HK-2 (cell line): ENCODE results near the gene ELOVL6.
"Not testable (repeated sequence)": the region's sequence is repeated elsewhere in the genome, so short reads cannot be mapped to it uniquely, and the experiment has no call there.

Source experiments
- DNase-seq: peaks from one replicate; pipeline ENCODE4 v3.0.0-alpha.2; 2018; ENCODE audit not compliant: unreplicated experiment

The ELOVL6 gene

GRCh38 chr4:110124711-110125110 lies 73.7 kb downstream of the ELOVL6 start:
- no peak for DNase-seq

GRCh38 chr4:110122201-110122600 lies 76.2 kb downstream of the ELOVL6 start:
- DNase-seq = no peak

- DNase-seq = no peak
Measured at GRCh38 chr4:110120506-110120905, 77.9 kb downstream of the ELOVL6 start.

- DNase-seq = no peak
Measured at GRCh38 chr4:110119880-110120279, 78.5 kb downstream of the ELOVL6 start.

GRCh38 chr4:110119337-110119736 lies 79.1 kb downstream of the ELOVL6 start:
- no peak for DNase-seq

GRCh38 chr4:110112056-110112455 lies 86.4 kb downstream of the ELOVL6 start:
- DNase-seq = no peak

- DNase-seq = no peak
Measured at GRCh38 chr4:110109455-110109854, 89.0 kb downstream of the ELOVL6 start.

- no peak for DNase-seq
Measured at GRCh38 chr4:110108960-110109359, 89.5 kb downstream of the ELOVL6 start.

GRCh38 chr4:110108422-110108821 lies 90.0 kb downstream of the ELOVL6 start:
- no peak for DNase-seq

GRCh38 chr4:110107866-110108265 lies 90.5 kb downstream of the ELOVL6 start:
- no peak for DNase-seq

GRCh38 chr4:110106931-110107296 lies 91.5 kb downstream of the ELOVL6 start:
- DNase-seq = no peak

GRCh38 chr4:110104661-110105060 lies 93.8 kb downstream of the ELOVL6 start:
- no peak for DNase-seq

- no peak for DNase-seq
Measured at GRCh38 chr4:110099638-110100037, 98.8 kb downstream of the ELOVL6 start.

GRCh38 chr4:110096405-110096804 lies 102.0 kb downstream of the ELOVL6 start:
- DNase-seq = no peak

- no peak for DNase-seq
Measured at GRCh38 chr4:110092646-110093045, 105.8 kb downstream of the ELOVL6 start.

GRCh38 chr4:110091434-110092140 lies 106.8 kb downstream of the ELOVL6 start:
- DNase-seq = no peak

- DNase-seq = no peak
Measured at GRCh38 chr4:110088670-110089069, 109.7 kb downstream of the ELOVL6 start.

- DNase-seq = no peak
Measured at GRCh38 chr4:110087070-110087708, 111.2 kb downstream of the ELOVL6 start.

- DNase-seq = peak; percentile 10
Measured at GRCh38 chr4:110085131-110085530, 113.3 kb downstream of the ELOVL6 start.

GRCh38 chr4:110084154-110084553 lies 114.3 kb downstream of the ELOVL6 start:
- no peak for DNase-seq

GRCh38 chr4:110078148-110078547 lies 120.3 kb downstream of the ELOVL6 start:
- not testable (repeated sequence) for DNase-seq

- not testable (repeated sequence) for DNase-seq
Measured at GRCh38 chr4:110076828-110077227, 121.6 kb downstream of the ELOVL6 start.

- no peak for DNase-seq
Measured at GRCh38 chr4:110075891-110076290, 122.5 kb downstream of the ELOVL6 start.
